ENCODE measurements around the gene POU2F2. TPM values are rescaled to one million over a fixed set of nuclear protein-coding genes. Genes with fewer than 3 reads are reported as not detected.
A peak's percentile ranks its signal among the peaks of the same experiment; 100 is the strongest.

The POU2F2 gene
- total RNA-seq, 4 donors from 2014 or later = 0.93 to 1.8 (median 1.5) TPM

- H3K9me3 ChIP-seq = no peaks in the 10 kb centered on the region
- no peak for TF ChIP-seq POLR2AphosphoS5 (IDR thresholded peaks at IDR 0.05)
- no peak for TF ChIP-seq EP300 (IDR thresholded peaks at IDR 0.05)
- TF ChIP-seq CTCF (IDR thresholded peaks at IDR 0.05) = no peak
- TF ChIP-seq POLR2A (IDR thresholded peaks at IDR 0.05) = no peak
- peaks cover 0 to 5% of the 10 kb centered on the region in 2 donors for H3K36me3 ChIP-seq
- peak overlapping the region in 3 of 4 donors; percentile 49 to 80 (median 71) for H3K27ac ChIP-seq
- peak overlapping the region in 1 of 2 donors; percentile 50 for H3K4me3 ChIP-seq
- no peaks in the 10 kb centered on the region for H3K27me3 ChIP-seq
- no peak for ATAC-seq
- 55% methylated on average over 12 of the region's 36 CpGs; no CpG with 5 or more reads in 1 of the 2 donors for WGBS, 2 donors (ENCODE audit: low coverage in 1 of 2)
- H3K4me1 ChIP-seq = peaks cover 0 to 43% (median 7%) of the 10 kb centered on the region in 3 donors
Measured at GRCh38 chr19:42095142-42095813, 37.0 kb downstream of the POU2F2 start.

- H3K36me3 ChIP-seq = peaks cover 0 to 5% of the 10 kb centered on the region in 2 donors
- H3K9me3 ChIP-seq = no peaks in the 10 kb centered on the region
- H3K27ac ChIP-seq = peak overlapping the region in 1 of 4 donors; percentile 10
- WGBS, 2 donors (ENCODE audit: low coverage in 1 of 2) = 40 to 50% methylated on average over 1 of the region's 4 CpGs
- H3K4me3 ChIP-seq = no peak overlapping the region
- no peak for ATAC-seq
- H3K27me3 ChIP-seq = no peaks in the 10 kb centered on the region
- no peak for TF ChIP-seq EP300 (IDR thresholded peaks at IDR 0.05)
- no peak for TF ChIP-seq POLR2AphosphoS5 (IDR thresholded peaks at IDR 0.05)
- no peak for TF ChIP-seq CTCF (IDR thresholded peaks at IDR 0.05)
- TF ChIP-seq POLR2A (IDR thresholded peaks at IDR 0.05) = no peak
- peaks cover 0 to 54% (median 11%) of the 10 kb centered on the region in 3 donors for H3K4me1 ChIP-seq
Measured at GRCh38 chr19:42093926-42094325, 38.3 kb downstream of the POU2F2 start.

- Histone ChIP-seq H3K36me3 (peaks cover 0 to 5% of the 10 kb centered on the region in 2 donors), H3K9me3 (no peaks in the 10 kb centered on the region), H3K4me1 (peaks cover 0 to 58% (median 13%) of the 10 kb centered on the region in 3 donors), H3K4me3 (no peak overlapping the region), H3K27ac (peak overlapping the region in 1 of 4 donors; percentile 10), H3K27me3 (no peaks in the 10 kb centered on the region)
- TF ChIP-seq POLR2A (IDR thresholded peaks at IDR 0.05) (no peak), POLR2AphosphoS5 (IDR thresholded peaks at IDR 0.05) (no peak), EP300 (IDR thresholded peaks at IDR 0.05) (no peak), CTCF (IDR thresholded peaks at IDR 0.05) (no peak)
- ATAC-seq = no peak
- WGBS, 2 donors (ENCODE audit: low coverage in 1 of 2) = 50 to 69% methylated on average over 1 of the region's 4 CpGs
Measured at GRCh38 chr19:42093505-42093904, 38.7 kb downstream of the POU2F2 start.

- Histone ChIP-seq H3K36me3 (peaks cover 0 to 5% of the 10 kb centered on the region in 2 donors), H3K27ac (peak overlapping the region in 3 of 4 donors; percentile 39 to 57 (median 57)), H3K4me1 (peaks cover 0 to 65% (median 13%) of the 10 kb centered on the region in 3 donors), H3K27me3 (no peaks in the 10 kb centered on the region), H3K9me3 (no peaks in the 10 kb centered on the region), H3K4me3 (no peak overlapping the region)
- WGBS, 2 donors (ENCODE audit: low coverage in 1 of 2) = 30 to 80% methylated on average over 1 to 2 of the region's 5 CpGs
- TF ChIP-seq EP300 (IDR thresholded peaks at IDR 0.05) (no peak), CTCF (IDR thresholded peaks at IDR 0.05) (peak in 2 of 4 experiments; percentile 13 to 55)
- peak; percentile 35 for ATAC-seq
Measured at GRCh38 chr19:42092350-42092749, 39.9 kb downstream of the POU2F2 start.

- no peak for ATAC-seq
- 20 to 40% methylated on average over 3 of the region's 10 CpGs for WGBS, 2 donors (ENCODE audit: low coverage in 1 of 2)
- Histone ChIP-seq H3K4me3 (no peak overlapping the region), H3K4me1 (peaks cover 0 to 65% (median 13%) of the 10 kb centered on the region in 3 donors), H3K27me3 (no peaks in the 10 kb centered on the region), H3K27ac (peak overlapping the region in 3 of 4 donors; percentile 39 to 57 (median 57)), H3K9me3 (no peaks in the 10 kb centered on the region), H3K36me3 (peaks cover 0 to 5% of the 10 kb centered on the region in 2 donors)
- TF ChIP-seq POLR2AphosphoS5 (IDR thresholded peaks at IDR 0.05) (no peak), EP300 (IDR thresholded peaks at IDR 0.05) (no peak), CTCF (IDR thresholded peaks at IDR 0.05) (no peak), POLR2A (IDR thresholded peaks at IDR 0.05) (no peak)
Measured at GRCh38 chr19:42091742-42092141, 40.5 kb downstream of the POU2F2 start.
